ENCODE results near the gene YBX1.

DNA sequence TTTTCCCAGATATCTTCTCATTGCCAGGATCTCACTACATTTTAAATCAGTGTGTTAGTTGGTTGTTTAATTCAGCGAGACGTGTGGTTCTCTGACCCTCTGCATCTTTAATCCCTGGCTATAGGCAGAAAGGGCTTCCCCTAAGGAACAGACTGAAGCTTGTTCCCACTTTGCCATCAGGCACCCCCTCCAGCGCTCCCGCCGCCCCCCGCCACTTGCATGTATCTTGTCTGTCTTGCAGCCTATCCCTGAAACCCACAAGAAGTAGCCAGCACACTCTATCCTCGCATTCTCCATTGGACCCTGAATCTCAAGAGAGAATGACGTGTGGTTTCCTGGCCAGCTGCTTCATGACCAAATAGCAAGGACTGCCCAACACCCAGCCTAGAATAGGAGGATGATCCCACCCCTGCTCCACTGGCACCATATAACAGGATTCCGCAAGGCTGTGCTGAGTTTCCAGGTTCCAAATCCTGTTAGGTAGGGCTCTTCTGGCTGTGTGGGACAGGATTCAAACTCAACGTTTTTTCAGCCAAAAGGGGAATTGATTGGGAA, 50.0 kb downstream of the YBX1 start:
- TF ChIP-seq, protein P1, sequence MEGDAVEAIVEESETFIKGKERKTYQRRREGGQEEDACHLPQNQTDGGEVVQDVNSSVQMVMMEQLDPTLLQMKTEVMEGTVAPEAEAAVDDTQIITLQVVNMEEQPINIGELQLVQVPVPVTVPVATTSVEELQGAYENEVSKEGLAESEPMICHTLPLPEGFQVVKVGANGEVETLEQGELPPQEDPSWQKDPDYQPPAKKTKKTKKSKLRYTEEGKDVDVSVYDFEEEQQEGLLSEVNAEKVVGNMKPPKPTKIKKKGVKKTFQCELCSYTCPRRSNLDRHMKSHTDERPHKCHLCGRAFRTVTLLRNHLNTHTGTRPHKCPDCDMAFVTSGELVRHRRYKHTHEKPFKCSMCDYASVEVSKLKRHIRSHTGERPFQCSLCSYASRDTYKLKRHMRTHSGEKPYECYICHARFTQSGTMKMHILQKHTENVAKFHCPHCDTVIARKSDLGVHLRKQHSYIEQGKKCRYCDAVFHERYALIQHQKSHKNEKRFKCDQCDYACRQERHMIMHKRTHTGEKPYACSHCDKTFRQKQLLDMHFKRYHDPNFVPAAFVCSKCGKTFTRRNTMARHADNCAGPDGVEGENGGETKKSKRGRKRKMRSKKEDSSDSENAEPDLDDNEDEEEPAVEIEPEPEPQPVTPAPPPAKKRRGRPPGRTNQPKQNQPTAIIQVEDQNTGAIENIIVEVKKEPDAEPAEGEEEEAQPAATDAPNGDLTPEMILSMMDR (IDR thresholded peaks at IDR 0.05) = no peak
- TF ChIP-seq POLR2A (IDR thresholded peaks at IDR 0.05) = no peak
- no peak for TF ChIP-seq EP300 (IDR thresholded peaks at IDR 0.05)
- no peak for TF ChIP-seq POLR2AphosphoS5 (IDR thresholded peaks at IDR 0.05)
